Fibroblast of skin of back (primary cell): Measurements from ENCODE around the gene MAGEB17. TPM values are rescaled to one million over a fixed set of nuclear protein-coding genes. Genes with fewer than 3 reads are reported as not detected.
"Not testable (repeated sequence)": the region's sequence is repeated elsewhere in the genome, so short reads cannot be mapped to it uniquely, and the experiment has no call there.

Experiments
- DNase-seq: peaks from one replicate; pipeline ENCODE4 v3.0.0-alpha.2; 2013
- polyA plus RNA-seq, 2 experiments: library from polyadenylated mRNA; unstranded; fragments of 120-200 nt; gene quantifications; one replicate each; pipeline ENCODE4 v1.2.1, GENCODE V29; 2013; ENCODE audit not compliant: insufficient read length in 2 of 2

Gene MAGEB17, protein sequence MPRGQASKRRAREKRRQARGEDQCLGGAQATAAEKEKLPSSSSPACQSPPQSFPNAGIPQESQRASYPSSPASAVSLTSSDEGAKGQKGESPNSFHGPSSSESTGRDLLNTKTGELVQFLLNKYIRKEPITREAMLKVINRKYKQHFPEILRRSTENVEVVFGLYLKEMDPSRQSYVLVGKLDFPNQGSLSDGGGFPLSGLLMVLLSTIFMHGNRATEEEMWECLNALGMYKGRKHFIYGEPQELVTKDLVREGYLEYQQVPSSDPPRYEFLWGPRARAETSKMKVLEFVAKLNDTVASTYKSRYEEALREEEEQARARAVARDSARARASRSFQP
- polyA plus RNA-seq (2013, experiment 1 of 2; ENCODE audit: insufficient read length) = 0.38 TPM
- 0.30 TPM for polyA plus RNA-seq (2013, experiment 2 of 2; ENCODE audit: insufficient read length)

DNA sequence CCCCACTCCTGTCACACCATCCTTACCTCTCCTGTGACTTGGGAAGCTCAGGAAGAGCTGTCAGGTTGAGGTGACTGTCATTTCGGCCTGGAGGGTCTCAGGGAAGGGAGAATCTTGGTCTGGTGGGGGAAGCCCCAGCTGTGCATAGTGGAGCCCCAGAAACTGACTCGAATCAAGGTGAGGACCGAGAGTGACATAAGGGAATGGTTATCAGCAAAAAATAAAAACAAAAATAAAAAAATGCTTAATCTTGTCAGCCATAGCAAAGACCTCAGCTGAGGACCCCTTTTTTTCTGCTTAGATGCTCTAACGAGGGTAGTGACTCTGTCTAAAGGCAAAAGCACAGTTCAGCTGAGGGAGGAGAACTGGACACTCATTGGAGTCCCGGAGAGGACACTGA lies at the start of gene MAGEB17:
TSS of gene MAGEB17 (plus strand) at position 301 of the 400 bp plus-strand sequence. CDS start 2,902 bp downstream, outside the sequence.
- no peak for DNase-seq

DNA sequence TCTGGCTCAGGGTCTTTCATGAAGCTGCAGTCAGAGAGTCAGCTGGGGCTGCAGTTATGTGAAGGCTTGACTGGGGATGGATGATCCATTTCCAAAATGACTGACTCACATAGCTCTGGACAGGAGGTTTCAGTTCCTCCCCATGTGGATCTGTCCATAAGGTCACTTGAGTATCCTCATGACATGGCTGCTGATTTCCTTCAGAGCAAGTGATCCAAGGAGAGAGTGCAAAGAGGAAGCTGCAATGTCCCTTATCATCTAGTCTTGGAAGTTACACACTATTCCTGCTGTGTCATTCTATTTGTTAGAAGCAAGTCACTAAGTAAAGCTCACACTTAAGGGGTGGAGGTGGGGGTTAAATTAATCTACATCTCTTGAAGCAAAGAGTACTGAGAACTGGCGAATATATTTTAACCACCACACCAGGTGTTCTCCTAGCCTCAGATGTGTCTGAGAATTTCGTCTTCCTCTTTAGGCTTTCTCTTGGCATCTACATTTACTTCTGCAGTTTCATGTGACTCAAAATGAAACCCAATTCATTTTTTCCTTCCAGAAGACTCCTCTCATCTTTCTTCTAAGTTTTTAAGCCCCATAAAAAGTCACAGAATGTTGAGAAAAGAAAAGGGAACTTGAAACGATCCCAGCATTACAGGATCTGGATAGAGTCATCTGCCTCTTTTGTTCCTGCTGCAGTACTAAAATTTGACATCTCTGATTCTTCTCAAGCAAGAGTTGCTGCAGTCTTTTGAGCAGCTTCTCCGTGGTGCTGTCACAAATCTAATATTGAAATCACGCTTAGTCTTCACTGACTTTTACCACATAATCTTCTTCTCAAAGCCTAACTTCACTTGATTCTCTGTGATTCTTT lies 47.7 kb upstream of the MAGEB17 start:
- no peak for DNase-seq

GRCh38 chrX:16120431-16120830 lies 46.9 kb upstream of the MAGEB17 start:
- peak; percentile 22 for DNase-seq

DNA sequence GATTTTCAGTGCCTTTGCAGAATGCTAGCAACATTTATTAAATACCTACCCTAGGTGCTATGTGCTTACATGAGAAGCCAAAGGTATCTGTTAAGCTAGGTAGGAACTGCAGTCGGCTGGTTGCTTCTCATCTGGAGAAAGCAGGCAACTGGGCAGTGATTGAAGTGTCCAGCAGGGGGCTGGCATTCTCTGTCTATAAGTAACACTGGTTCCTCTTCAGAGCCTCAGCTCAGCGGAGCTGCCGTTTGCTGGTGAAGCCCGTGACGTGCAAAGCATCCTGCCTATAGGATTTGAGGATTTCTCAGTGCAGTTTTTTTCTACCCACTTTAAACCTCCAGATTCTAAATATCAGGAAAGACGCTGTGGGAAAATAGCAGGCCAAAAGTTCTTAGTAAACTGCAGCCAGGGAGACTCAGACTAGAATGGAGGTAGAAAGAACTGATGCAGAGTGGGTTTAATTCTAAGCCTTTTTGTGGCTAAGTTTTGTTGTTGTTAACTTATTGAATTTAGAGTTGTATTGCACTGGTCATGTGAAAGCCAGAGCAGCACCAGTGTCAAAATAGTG lies 44.0 kb upstream of the MAGEB17 start, which contains the start of gene GRPR:
TSS of gene GRPR (plus strand) at position 344 of the 565 bp plus-strand sequence. CDS start 389 bp downstream, outside the sequence.
- DNase-seq = peak; percentile 89

- DNase-seq = no peak
These were observed 43.1 kb upstream of the MAGEB17 start for GRCh38 chrX:16124201-16124600.

DNA sequence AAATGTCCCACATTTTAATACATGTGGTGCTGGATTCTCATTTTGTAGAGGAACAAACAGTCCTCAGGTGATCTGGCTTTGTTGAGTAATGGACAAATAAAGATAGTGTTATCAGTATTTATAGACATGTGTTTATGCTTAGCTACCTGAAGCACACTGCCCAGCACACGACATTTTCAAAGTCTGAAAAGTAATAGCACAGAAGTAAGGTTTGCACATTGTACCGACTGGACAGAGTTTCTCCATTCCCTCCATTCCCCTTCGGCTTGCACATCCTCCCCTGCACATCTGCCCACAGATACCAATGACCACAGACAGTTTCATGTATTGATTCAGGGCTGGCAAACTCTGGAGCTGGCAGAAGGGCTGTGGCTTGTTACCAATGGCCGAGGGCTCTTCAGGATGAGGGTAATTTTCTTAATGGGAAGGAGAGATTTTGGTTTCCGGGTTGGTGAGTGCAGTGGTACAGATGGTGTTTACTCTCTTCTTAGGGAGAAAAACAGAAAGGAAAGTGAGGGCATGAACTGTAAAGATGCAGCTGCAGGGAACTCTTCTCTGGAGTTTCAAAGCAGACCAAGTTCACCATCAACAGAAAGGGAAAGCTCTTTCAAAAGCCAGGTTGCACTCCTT lies 41.6 kb upstream of the MAGEB17 start:
- DNase-seq = no peak

- DNase-seq = no peak
These were observed 36.6 kb upstream of the MAGEB17 start for GRCh38 chrX:16130707-16131106.

GRCh38 chrX:16134936-16135335 lies 32.3 kb upstream of the MAGEB17 start:
- DNase-seq = no peak

GRCh38 chrX:16136080-16136479 lies 31.2 kb upstream of the MAGEB17 start:
- no peak for DNase-seq

DNA sequence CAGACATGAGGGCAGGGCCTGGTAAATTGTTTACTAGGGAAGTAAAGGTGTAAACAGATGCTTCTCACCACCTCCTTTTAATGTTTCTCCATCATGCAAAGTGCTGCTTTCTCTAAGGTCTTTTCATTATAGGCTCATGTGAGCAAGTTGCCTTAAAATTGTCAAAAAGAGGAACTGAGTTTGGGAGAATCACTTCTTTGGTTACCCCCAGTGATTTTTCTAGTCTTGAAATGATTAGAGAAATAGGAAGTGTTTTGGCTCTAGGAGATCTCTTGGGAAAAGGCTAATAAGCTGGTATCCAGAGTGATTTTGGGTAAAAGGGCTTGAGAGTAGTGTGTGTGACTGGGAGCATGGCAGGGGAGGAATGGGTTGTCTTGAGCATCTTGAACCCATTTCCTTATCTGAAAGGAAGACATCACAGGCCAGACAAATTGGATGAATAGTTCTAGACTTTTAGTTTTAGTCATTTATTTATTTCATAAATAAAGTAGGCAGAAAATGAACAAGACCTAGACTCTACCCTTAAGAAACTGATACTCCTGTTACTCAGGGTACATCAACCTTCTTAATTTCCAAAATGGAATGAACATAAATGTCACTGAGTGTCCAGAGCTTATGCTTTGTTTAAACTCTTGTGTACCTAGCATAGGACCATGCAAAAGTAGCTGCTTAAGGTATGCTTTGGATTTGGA lies 29.7 kb upstream of the MAGEB17 start:
- DNase-seq = no peak

DNA sequence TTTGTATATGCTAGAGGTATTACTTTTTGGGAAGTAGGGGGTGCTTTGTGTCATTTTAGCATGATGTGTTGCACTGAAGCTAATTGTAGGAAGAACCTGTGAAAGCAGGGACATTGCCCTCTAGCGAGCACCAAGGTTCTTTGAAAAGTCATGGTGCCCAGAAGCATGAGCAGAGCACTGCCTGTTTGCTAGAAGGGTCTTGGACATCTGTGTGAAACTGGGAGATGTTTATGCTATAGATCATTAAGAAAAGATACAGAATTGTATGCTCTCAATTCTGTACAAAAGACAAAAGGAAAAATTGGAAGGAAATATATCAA lies 29.2 kb upstream of the MAGEB17 start:
- DNase-seq = no peak

DNA sequence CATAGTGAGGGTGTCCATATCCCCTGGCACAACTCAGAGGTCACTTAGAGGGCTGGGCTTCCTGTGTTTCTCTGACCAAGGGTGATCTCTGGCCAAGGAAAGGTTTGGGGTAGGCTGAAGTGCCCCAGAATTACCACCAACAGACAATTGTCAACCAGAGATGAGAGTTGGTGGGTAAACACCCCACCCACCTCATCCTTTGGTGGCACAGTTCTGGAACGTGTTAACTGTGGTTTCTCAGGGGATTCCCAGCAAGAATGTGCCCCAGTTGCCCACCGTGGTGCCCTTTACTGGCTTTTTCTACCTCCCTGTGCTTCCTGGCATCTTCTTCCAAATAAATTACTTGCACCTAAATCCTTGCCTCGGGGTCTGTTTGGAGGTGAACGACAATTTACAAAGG lies 26.8 kb upstream of the MAGEB17 start:
- DNase-seq = no peak

DNA sequence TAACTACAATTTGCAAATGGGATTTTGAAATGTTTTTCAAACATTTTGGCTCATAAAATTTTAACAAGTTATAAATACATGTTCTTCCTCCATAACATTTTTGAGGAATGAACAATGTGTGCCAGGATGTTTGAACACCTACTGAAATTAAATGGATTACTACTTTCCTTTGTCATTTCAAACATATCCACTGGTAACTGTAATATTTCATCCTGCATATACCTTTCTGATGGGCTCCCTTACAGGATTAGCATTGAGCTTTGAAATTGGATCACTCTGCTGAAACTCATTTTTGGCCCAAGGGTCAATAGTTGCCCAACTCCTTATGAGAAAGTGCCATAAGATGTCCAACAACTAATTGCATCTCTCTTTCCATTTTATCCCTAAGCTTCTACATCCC lies 26.3 kb upstream of the MAGEB17 start:
- DNase-seq = no peak

GRCh38 chrX:16141422-16142245 lies 25.6 kb upstream of the MAGEB17 start:
- DNase-seq = no peak

- no peak for DNase-seq
These were observed 25.1 kb upstream of the MAGEB17 start for GRCh38 chrX:16142246-16142558.

DNA sequence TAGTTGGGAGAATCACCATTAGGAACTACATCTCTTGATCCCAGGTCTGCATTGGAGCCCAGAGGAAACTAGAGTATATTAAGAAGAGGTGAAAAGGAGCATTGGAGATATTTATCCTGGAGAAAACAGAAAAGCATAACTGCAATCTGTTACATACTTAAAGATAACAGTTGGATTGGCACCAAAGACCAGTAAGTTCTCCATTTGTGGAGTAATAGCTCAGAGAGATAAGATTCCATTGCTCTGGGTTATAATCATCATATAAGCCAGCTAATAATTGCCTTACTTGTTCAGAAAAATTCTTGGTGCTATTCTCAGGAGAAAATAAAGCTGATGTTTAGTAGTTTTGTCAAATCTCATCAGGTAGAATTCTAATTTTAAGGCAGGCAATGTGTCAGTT lies 23.3 kb upstream of the MAGEB17 start:
- DNase-seq = no peak

- no peak for DNase-seq
These were observed 22.9 kb upstream of the MAGEB17 start for GRCh38 chrX:16144420-16144819.

DNA sequence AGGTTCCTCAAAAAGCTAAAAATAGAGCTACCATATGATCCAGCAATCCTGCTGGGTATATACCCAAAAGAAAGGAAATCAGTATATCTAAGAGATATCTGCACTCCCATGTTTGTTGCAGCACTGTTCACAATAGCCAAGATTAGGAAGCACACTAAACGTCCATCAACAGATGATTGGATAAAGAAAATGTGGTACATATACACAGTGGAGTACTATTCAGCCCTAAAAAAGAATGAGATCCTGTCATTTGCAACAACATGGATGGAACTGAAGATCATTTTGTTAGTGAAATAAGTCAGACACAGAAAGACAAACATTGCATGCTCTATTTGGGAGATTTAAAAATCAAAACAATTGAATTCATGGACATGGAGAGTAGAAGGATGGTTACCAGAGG lies 22.2 kb upstream of the MAGEB17 start:
- DNase-seq = not testable (repeated sequence)

DNA sequence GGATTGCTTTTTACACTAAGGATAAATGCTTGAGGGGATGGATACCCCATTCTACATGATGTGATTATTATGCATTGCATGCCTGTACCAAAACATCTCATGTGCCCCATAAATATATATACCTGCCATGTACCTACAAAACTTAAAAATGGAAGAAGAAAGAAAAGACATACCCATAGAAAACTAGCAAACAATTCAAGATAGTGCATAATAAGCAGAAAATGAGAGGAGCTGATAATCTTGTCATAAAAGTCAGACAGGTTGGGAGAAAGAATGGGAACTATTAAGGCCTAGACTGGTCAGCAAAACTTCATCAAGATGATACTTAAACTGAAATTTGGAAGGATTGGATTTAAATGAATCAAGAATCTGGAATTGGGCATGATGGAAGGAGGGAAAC lies 21.6 kb upstream of the MAGEB17 start:
- no peak for DNase-seq

DNA sequence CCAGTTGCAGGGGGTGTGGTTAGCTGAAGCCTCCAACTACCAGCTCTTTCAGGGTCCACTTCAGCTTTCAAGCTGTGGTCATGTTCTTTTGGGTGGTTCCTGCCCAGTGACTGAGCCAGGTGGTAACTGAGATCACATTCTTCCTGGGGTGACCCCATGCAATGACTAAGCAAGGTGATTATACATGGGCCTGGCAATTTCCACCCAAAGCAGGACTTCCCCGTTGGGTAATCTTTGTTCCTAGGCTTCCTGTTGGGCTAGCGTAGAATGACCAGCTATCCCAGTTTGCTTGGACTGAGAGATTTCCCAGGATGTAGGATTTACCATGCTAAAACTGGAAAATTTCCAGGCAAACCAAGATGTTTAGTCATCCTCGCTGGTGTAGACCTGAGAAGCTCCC lies 18.4 kb upstream of the MAGEB17 start:
- no peak for DNase-seq

- DNase-seq = no peak
These were observed 11.6 kb upstream of the MAGEB17 start for GRCh38 chrX:16155581-16156096.
